HG03025 (cell line): ENCODE data around the gene LYRM9.
"Not testable (repeated sequence)": the region's sequence is repeated elsewhere in the genome, so short reads cannot be mapped to it uniquely, and the experiment has no call there.

Experiments used
- ATAC-seq: cut with Tn5 transposase; IDR thresholded peaks from one replicate; pipeline ENCODE4 v1.9.1; 2021; ENCODE audit warnings: mild to moderate bottlenecking, moderate library complexity; ENCODE audit not compliant: unreplicated experiment, low FRiP score

Gene LYRM9

DNA sequence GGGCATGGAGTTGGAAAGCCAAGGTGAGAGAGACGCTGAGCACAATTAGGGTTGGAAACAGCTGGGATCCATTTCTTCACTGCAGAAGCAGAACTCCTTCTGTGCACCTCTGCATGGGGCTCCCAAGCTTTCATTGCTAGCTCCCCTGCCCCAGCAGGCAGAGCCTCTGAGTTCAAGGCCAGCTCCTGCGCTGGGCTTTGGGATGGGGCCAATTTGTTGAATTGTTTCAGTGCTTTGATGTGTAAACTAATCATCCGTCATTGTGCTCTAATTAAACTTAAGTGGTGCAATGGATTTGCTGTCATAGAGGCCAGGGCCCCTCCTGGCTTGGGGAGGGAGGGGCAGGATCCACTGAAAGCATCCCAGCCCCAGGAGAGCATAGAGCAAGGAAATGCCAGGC, 13.5 kb upstream of the LYRM9 start:
- ATAC-seq, result no peak

GRCh38 chr17:27906226-27906580, 13.0 kb upstream of the LYRM9 start:
- no peak for ATAC-seq

GRCh38 chr17:27905447-27906225, 12.5 kb upstream of the LYRM9 start:
- ATAC-seq, result no peak

DNA sequence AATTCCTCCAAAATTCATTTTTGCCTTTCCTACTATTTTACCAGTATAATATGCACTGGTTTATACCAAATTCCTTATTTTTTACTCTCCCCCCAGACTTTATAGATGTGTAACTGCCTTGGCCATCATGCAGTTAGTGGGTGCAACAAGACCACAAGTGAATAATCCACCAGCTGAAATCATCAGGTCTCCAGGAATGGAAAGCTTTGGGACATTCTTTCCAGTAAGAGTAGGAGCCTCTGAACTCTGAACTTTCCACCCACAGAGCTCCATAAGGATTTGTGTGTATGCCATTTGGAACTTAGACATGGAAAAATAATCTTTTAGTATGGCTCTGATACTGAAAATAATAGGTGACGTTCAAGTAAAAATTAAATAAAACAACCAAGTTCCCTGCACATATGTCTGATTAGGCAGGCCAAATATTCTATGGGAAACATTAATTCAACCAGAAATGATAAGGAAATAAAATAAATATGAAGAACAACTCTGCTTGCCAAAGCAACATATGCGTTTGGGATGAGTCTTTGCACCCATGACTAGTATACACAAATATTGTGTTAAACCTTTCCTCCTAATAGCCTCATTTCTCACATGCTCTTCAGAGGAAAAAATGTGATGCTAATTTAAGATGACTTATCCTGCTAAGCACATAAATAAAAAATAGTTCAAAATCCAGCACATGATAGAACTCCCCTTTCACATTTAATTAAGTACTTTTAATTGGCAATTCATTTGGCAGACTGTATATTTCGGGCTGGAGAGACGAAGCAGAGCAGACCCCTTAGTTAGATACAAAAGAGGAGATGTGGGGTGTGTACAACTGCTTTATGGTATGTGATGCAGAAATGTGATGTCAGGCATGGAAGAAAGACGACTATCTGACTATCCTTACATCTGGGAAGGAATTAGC, 11.6 kb upstream of the LYRM9 start:
- ATAC-seq, result no peak

DNA sequence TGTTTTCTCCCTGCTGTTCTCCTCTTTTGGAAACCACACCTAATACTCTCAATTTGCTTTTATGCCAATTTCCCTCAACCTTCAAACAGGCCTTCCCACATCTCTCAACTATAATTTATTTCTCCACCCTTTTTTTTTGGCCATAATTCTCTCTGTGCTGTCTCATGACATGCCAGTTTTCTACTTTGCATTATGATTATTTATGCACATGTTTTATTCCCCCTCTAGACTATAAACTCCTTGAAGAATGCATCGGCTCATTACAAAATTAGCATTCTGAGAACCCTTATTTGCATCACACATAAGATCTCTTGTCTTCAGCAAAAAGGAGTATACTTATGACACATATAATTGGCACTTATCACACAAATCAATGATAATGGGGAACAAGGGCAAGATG, 10.9 kb upstream of the LYRM9 start:
- ATAC-seq, result no peak

GRCh38 chr17:27899525-27899924, 6.4 kb upstream of the LYRM9 start:
- no peak for ATAC-seq

DNA sequence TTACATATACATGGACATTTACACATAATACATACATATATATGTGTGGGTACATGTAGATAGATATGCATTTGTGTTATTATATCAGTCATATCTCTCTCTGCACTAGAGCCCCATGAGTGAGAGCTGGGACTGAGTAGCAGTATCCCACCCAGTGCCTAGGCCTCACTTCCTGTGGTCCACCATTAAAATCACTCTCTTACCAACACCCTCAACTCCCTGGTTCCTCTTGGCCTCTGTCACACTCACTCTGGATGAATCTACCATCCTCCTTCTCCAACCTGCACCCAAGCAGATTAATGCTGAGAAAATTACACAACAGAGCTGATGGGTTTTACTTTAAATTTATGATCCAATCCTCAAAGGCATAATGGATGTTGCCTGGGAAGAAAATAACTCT, 4.9 kb upstream of the LYRM9 start:
- no peak for ATAC-seq

GRCh38 chr17:27896701-27897100, 3.5 kb upstream of the LYRM9 start:
- no peak for ATAC-seq

- ATAC-seq, result no peak
These were observed 2.9 kb upstream of the LYRM9 start for GRCh38 chr17:27895940-27896535.

- no peak for ATAC-seq
These were observed 2.1 kb upstream of the LYRM9 start for GRCh38 chr17:27895123-27895895.

GRCh38 chr17:27893841-27894503, 807 bp upstream of the LYRM9 start:
- no peak for ATAC-seq

DNA sequence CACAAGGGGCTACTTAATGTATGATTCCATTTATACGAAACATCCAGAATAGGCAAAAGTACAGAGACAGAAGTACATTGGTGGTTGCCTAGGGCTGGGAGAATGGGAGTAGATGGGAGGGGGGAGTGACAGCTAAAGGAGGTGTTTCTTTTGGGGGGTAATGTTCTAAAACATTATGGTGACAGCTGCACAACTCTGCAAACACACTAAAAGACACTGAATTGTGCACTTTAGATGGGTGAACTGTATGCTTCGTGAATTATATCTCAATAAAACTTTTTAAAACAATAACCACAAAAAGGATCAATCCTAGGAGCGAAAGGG, 661 bp downstream of the LYRM9 start:
- ATAC-seq, result no peak

DNA sequence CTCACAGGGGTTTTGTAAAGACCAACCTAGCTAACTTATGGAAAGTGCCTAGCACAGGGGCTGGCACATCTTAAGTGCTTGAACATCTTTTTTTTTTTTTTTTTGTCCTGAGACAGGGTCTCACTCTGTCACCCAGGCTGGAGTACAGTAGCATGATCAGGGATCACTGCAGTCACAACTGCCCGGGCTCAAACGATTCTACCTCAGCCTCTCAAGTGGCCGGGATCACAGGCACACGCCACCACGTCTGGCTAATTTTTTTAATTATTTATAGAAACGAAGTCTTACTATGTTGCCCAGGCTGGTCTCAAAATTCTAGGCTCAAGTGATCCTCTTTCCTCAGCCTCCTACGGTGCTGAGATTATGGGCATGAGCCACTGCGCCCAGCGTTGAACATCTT, 1.3 kb downstream of the LYRM9 start:
- ATAC-seq, result no peak

GRCh38 chr17:27889711-27890251, 3.4 kb downstream of the LYRM9 start:
- no peak for ATAC-seq

- no peak for ATAC-seq
These were observed 4.2 kb downstream of the LYRM9 start for GRCh38 chr17:27888945-27889344.

DNA sequence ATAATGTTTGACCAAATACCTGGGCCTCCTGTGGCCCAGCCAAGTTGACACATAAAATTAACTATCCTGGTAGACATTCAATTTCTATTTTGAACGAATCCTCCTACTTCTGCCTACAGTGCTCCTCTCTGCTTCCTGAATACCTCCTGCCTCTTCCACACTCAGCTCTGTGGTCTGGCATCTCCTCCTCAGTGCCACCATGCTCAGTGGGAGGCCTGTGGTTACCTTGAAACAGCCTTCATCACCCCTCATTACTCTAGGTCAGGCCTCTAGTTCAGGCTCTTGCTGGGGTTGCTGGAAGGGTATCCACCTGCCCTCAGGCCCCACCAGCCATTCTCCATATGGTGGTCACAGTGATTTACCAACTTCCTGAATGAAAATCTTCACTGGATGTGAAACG, 5.1 kb downstream of the LYRM9 start:
- ATAC-seq, result no peak

GRCh38 chr17:27886348-27886906, 6.7 kb downstream of the LYRM9 start:
- not testable (repeated sequence) for ATAC-seq

DNA sequence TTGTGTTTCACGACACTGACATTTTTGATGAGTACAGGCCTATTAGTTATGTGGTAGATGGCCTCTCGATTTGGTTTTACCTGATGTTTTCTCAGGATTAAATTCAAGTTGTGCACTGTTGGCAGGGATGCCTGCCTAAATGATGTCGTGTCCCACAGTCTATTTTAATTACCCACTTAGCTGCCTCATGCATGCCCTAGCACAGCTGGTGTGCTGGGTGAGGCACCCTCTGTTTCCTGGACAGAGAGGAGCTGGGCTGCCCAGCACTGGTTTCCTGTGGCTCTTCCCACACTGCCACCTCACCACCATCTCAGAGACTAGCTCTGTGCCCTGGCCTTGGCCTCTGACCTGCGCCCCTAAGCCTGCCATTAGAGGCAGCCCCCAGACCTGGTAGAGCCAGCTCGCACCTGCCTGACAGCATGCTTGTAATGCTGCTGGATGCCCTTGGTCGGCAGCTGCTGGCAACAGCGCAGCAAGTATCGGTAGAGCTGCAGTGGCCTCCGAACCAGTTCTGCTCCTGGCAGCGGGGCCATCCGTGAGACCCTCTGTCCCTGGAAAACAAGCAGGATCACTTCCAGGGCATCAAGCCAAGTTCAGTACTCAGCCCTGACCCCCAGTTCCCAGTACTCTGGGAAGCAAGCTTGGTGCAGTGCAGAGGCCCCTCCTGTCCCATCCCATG, 10.9 kb downstream of the LYRM9 start:
- no peak for ATAC-seq

GRCh38 chr17:27879987-27880608, 13.1 kb downstream of the LYRM9 start:
- no peak for ATAC-seq
